Measurements from ENCODE around the gene LACTB. TPM values are rescaled to one million over a fixed set of nuclear protein-coding genes. Genes with fewer than 3 reads are reported as not detected.

LACTB gene
- total RNA-seq, 1 donor = 63.5 TPM

GRCh38 chr15:63109920-63110319, 11.7 kb upstream of the LACTB start:
- TF ChIP-seq, protein P1, sequence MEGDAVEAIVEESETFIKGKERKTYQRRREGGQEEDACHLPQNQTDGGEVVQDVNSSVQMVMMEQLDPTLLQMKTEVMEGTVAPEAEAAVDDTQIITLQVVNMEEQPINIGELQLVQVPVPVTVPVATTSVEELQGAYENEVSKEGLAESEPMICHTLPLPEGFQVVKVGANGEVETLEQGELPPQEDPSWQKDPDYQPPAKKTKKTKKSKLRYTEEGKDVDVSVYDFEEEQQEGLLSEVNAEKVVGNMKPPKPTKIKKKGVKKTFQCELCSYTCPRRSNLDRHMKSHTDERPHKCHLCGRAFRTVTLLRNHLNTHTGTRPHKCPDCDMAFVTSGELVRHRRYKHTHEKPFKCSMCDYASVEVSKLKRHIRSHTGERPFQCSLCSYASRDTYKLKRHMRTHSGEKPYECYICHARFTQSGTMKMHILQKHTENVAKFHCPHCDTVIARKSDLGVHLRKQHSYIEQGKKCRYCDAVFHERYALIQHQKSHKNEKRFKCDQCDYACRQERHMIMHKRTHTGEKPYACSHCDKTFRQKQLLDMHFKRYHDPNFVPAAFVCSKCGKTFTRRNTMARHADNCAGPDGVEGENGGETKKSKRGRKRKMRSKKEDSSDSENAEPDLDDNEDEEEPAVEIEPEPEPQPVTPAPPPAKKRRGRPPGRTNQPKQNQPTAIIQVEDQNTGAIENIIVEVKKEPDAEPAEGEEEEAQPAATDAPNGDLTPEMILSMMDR (IDR thresholded peaks at IDR 0.05; ENCODE audit: insufficient read depth, low read depth, low read length) = no peak

DNA sequence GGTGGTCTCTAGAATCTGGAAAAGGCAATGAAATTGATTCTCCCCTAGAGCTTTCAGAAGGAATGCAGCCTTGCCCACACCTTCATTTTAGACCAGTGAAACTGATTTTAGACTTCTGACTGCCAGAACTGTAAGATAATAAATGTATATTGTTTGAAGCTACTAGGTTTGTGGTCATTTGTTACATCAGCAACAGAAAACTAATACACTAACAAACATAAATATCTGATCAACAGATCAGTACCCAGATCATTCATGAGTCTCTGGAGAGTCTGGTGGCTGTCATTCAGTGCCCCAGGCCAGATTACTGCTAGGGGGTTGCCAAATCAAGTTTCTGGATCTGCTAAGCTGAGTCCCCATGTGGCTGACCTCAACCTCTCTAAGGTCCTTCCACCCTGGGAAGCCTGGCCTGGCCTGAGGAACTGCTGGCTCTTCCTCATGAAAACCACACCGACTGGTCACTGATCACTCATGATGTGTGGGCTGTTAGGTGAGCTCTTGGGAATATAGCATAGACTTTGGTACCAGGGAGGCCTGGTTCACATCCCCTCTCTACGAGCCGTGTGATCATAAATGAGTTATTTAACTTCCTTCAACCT, 11.1 kb upstream of the LACTB start:
- TF ChIP-seq, protein P1 (IDR thresholded peaks at IDR 0.05; ENCODE audit: insufficient read depth, low read depth, low read length) = no peak
- no peak overlapping the region for H3K4me3 ChIP-seq (ENCODE audit: low read depth, low read length)
- DNase-seq (ENCODE audit: low read depth) = no peak

More at GRCh38 chr15:63109920-63110319, 11.7 kb upstream of the LACTB start:
- H3K4me3 ChIP-seq (ENCODE audit: low read depth, low read length) = no peak overlapping the region
- no peak for DNase-seq (ENCODE audit: low read depth)

GRCh38 chr15:63111481-63111880, 10.2 kb upstream of the LACTB start:
- DNase-seq (ENCODE audit: low read depth) = no peak

DNA sequence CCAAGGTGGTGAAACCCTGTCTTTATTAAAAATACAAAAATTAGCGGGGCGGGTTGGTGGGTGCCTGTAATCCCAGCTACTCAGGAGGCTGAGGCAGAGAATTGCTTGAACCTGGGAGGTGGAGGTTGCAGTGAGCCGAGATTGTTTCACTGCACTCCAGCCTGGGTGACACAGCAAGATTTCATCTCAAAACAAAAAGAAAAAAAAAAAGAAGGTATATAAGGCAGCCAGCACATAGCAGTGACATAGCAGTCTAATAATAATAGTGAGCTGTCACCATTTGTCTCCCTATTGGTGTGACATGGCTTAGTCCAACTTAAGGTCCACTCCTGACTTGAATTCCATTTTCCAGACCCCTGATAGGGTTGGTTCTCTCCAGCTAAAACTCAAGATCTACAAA, 8.8 kb upstream of the LACTB start:
- no peak overlapping the region for H3K4me3 ChIP-seq (ENCODE audit: low read depth, low read length)
- TF ChIP-seq, protein P1 (IDR thresholded peaks at IDR 0.05; ENCODE audit: insufficient read depth, low read depth, low read length) = no peak
- no peak for DNase-seq (ENCODE audit: low read depth)

More at GRCh38 chr15:63111481-63111880, 10.2 kb upstream of the LACTB start:
- H3K4me3 ChIP-seq (ENCODE audit: low read depth, low read length) = no peak overlapping the region
- TF ChIP-seq, protein P1 (IDR thresholded peaks at IDR 0.05; ENCODE audit: insufficient read depth, low read depth, low read length) = no peak

DNA sequence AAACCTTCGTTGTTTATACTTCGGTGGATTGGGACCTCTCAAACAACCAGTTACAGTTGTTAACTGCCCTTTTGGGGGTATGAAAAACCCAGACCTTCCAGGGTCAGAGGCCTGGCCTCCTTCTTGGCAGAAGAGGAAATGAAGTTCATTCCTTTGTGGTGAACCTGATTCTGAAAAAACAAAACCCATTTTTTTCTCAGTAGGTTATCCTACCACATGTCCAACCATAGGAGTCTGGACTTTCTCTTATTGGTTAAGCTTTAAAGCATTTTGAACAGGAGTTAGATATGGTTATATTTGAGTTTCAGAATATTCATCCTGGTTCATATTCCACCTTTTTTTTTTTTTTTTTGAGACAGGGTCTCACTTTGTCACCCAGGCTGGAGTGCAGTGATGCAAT, 7.2 kb upstream of the LACTB start:
- TF ChIP-seq, protein P1 (IDR thresholded peaks at IDR 0.05; ENCODE audit: insufficient read depth, low read depth, low read length) = no peak
- H3K4me3 ChIP-seq (ENCODE audit: low read depth, low read length) = no peak overlapping the region
- DNase-seq (ENCODE audit: low read depth) = no peak

DNA sequence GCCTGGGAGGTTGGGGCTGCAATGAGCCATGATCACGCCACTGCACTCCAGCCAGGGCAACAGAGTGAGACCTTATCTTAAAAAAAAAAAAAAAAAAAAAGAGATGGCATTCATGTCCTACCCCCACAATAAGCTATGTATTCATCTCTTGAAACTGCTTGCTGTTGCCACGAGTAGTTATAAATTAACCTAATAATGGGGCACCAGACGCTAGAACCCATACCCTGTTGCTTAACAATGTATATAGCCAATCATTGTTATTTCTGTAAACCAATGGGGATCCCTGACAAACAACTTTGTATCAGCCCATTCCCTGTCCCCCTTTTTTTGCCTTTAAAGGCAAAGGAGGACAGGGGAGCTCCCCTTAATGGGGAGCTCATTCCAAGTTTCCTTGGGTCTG, 2.8 kb upstream of the LACTB start:
- TF ChIP-seq, protein P1 (IDR thresholded peaks at IDR 0.05; ENCODE audit: insufficient read depth, low read depth, low read length) = no peak
- H3K4me3 ChIP-seq (ENCODE audit: low read depth, low read length) = no peak overlapping the region
- no peak for DNase-seq (ENCODE audit: low read depth)
